Activated naive CD8-positive, alpha-beta T cell treated with anti-CD3 and anti-CD28 coated beads for 36 hours (primary cell): ENCODE measurements around the gene TNS2. TPM values are rescaled to one million over a fixed set of nuclear protein-coding genes. Genes with fewer than 3 reads are reported as not detected.

Experiments used
- DNase-seq: peaks from one replicate; pipeline ENCODE4 v3.0.0; 2021
- H3K27ac Mint-ChIP-seq: one replicate; pipeline ENCODE4 v1.8.0; 2022; ENCODE audit warnings: mild to moderate bottlenecking, moderate library complexity, mixed read lengths
- H3K27me3 Mint-ChIP-seq: one replicate; pipeline ENCODE4 v1.8.0; 2022; ENCODE audit warnings: mild to moderate bottlenecking, mixed read lengths
- H3K36me3 Mint-ChIP-seq: one replicate; pipeline ENCODE4 v1.8.0; 2021; ENCODE audit warnings: mild to moderate bottlenecking, mixed read lengths
- H3K4me1 Mint-ChIP-seq: one replicate; pipeline ENCODE4 v1.8.0; 2021; ENCODE audit warnings: mixed read lengths
- H3K4me3 Mint-ChIP-seq: one replicate; pipeline ENCODE4 v1.8.0; 2022; ENCODE audit warnings: mild to moderate bottlenecking, moderate library complexity, mixed read lengths
- H3K9me3 Mint-ChIP-seq: one replicate; pipeline ENCODE4 v1.8.0; 2022; ENCODE audit warnings: mixed read lengths
- total RNA-seq, 2 experiments: library from RNA; stranded (reverse); gene quantifications; one replicate each; pipeline ENCODE4 v1.2.3, GENCODE V29; 2021

The TNS2 gene
- total RNA-seq, 2 experiments from 2014 or later, result 1.5 to 2.6 TPM

- no peak overlapping the region for H3K4me3 Mint-ChIP-seq
- no peak overlapping the region for H3K27ac Mint-ChIP-seq
- no peak for DNase-seq
- H3K9me3 Mint-ChIP-seq, result no peaks in the 10 kb centered on the region
- H3K36me3 Mint-ChIP-seq, result peaks cover 3% of the 10 kb centered on the region
- peaks cover under 1% of the 10 kb centered on the region for H3K4me1 Mint-ChIP-seq
- no peaks in the 10 kb centered on the region for H3K27me3 Mint-ChIP-seq
Measured at GRCh38 chr12:53060721-53061276, 10.9 kb downstream of the TNS2 start.

DNA sequence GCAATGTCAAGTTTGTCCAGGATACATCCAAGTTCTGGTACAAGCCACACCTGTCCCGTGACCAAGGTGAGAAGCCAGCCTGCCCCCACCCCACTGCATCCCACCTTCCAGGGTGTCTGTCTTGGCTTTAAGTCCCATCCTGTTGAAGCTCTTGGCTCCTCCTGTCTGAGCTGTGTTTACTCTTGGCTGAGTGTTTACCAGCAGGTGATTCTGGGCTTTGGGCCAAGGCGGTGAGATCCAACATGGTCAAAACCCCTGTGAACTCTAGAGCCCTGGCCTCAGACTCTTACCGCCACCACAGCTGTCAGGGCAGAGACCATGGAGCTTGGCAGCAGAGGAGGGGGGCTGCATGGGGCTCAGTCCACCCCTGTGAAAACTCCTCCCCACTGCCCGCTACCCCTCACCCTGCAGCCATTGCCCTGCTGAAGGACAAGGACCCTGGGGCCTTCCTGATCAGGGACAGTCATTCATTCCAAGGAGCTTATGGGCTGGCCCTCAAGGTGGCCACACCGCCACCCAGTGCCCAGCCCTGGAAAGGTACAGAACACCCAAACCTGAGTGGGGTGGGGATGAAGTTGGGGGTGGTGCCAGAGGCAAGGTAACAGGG, 11.6 kb downstream of the TNS2 start:
- Mint-ChIP-seq H3K27ac (no peak overlapping the region), H3K36me3 (peaks cover 10% of the 10 kb centered on the region), H3K27me3 (no peaks in the 10 kb centered on the region), H3K4me1 (peaks cover 3% of the 10 kb centered on the region), H3K4me3 (no peak overlapping the region), H3K9me3 (no peaks in the 10 kb centered on the region)
- DNase-seq, result no peak

DNA sequence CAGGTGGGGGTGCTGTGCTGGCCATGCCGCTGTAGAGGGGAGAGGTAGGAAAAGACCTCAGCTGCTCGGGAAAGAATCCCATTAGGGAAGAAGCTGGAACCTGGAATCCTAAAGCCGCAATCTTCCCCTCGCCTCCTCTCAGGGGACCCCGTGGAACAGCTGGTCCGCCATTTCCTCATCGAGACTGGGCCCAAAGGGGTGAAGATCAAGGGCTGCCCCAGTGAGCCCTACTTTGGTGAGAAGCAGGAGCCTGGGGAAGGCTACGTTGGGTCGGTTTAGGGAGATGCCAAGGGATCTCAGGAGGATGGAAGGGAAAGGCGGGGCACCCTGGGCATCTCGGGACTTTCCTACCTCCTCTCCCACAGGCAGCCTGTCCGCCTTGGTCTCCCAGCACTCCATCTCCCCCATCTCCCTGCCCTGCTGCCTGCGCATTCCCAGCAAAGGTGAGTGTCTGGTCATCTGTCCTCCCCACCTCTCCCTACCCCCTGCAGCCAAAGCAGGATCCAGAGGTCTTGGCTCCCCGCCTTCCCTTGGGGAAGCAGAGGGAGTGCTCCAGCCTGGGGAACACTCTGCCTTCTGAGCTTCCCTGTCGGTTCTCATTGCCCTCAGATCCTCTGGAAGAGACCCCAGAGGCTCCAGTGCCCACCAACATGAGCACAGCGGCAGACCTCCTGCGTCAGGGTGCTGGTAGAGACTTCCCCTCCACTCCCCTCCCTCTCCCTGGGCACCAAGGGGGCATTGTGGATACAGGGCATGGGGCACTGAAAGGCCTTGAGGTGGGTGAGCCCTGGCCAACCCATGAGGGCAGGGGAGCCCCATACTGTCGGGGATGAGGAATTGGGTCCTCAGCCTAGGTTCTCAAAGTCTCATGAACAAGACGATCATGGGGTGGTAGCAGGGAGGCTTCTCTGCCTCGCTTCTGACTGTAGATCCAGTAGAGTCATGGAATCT, 12.4 kb downstream of the TNS2 start:
- H3K36me3 Mint-ChIP-seq, result peaks cover 12% of the 10 kb centered on the region
- peaks cover 3% of the 10 kb centered on the region for H3K4me1 Mint-ChIP-seq
- no peak overlapping the region for H3K27ac Mint-ChIP-seq
- no peak for DNase-seq
- H3K27me3 Mint-ChIP-seq, result no peaks in the 10 kb centered on the region
- no peak overlapping the region for H3K4me3 Mint-ChIP-seq
- H3K9me3 Mint-ChIP-seq, result no peaks in the 10 kb centered on the region

DNA sequence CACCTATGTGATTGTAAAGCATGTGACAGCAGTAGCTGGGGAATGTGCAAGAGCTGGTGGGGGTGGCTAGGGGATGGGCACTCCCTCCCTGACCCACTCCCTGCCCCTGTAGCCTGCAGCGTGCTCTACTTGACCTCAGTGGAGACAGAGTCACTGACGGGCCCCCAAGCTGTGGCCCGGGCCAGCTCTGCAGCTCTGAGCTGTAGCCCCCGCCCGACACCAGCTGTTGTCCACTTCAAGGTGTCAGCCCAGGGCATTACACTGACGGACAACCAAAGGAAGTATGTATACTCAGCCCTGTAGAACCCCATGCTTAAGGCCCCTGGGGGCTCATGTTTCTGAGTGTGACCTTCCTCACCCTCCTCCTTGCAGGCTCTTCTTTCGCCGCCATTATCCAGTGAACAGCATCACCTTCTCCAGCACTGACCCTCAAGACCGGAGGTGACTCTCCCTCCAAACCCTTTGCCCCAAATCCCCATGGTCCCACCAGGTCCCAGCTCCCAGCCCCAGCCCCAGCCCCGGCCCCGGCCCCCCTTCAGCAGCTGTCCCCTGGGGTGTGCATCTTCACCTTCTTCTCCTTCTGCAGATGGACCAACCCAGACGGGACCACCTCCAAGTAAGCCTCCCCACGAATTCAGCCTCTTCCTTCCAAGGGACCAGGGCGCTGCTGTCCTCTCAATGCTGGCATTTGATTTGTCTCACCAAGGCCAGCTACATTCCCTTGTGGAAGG, 13.3 kb downstream of the TNS2 start:
- peaks cover 12% of the 10 kb centered on the region for H3K36me3 Mint-ChIP-seq
- H3K27ac Mint-ChIP-seq, result no peak overlapping the region
- no peak overlapping the region for H3K4me3 Mint-ChIP-seq
- H3K4me1 Mint-ChIP-seq, result peaks cover 3% of the 10 kb centered on the region
- H3K27me3 Mint-ChIP-seq, result no peaks in the 10 kb centered on the region
- DNase-seq, result no peak
- no peaks in the 10 kb centered on the region for H3K9me3 Mint-ChIP-seq

- Mint-ChIP-seq H3K27me3 (no peaks in the 10 kb centered on the region), H3K4me1 (peaks cover 3% of the 10 kb centered on the region), H3K9me3 (no peaks in the 10 kb centered on the region), H3K4me3 (no peak overlapping the region), H3K36me3 (peaks cover 12% of the 10 kb centered on the region), H3K27ac (no peak overlapping the region)
- no peak for DNase-seq
Measured at GRCh38 chr12:53063708-53064612, 14.1 kb downstream of the TNS2 start.

GRCh38 chr12:53064613-53065436, 15.0 kb downstream of the TNS2 start:
- no peak for DNase-seq
- H3K9me3 Mint-ChIP-seq, result no peaks in the 10 kb centered on the region
- H3K4me3 Mint-ChIP-seq, result no peak overlapping the region
- no peaks in the 10 kb centered on the region for H3K27me3 Mint-ChIP-seq
- no peak overlapping the region for H3K27ac Mint-ChIP-seq
- peaks cover 3% of the 10 kb centered on the region for H3K4me1 Mint-ChIP-seq
- peaks cover 12% of the 10 kb centered on the region for H3K36me3 Mint-ChIP-seq

DNA sequence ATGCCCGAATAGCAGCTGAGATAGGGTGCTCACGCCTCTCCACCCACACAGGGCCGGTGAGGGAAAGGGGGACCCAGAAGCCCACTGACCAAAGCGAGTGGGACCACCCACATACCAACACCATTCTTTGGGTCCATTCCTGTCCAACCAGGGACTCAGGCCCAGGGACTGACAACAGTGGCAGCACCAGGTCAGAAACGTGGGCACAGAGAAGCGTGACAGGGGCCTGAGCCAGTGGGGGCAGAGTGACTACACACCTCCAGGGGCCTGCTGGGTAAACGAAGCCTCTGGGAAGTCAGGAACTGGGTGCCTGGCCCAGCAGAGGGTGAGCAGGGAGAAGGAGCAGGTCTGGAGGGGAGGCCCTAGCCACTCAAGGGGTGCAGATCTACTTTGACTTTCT, 15.6 kb downstream of the TNS2 start:
- H3K27ac Mint-ChIP-seq, result no peak overlapping the region
- DNase-seq, result no peak
- H3K4me3 Mint-ChIP-seq, result no peak overlapping the region
- peaks cover 3% of the 10 kb centered on the region for H3K4me1 Mint-ChIP-seq
- H3K9me3 Mint-ChIP-seq, result no peaks in the 10 kb centered on the region
- H3K36me3 Mint-ChIP-seq, result peaks cover 16% of the 10 kb centered on the region
- H3K27me3 Mint-ChIP-seq, result no peaks in the 10 kb centered on the region

- peaks cover 3% of the 10 kb centered on the region for H3K4me1 Mint-ChIP-seq
- peak overlapping the region; percentile 38 for H3K27ac Mint-ChIP-seq
- H3K4me3 Mint-ChIP-seq, result no peak overlapping the region
- peak; percentile 57 for DNase-seq
- no peaks in the 10 kb centered on the region for H3K9me3 Mint-ChIP-seq
- H3K36me3 Mint-ChIP-seq, result peaks cover 18% of the 10 kb centered on the region
- H3K27me3 Mint-ChIP-seq, result no peaks in the 10 kb centered on the region
Measured at GRCh38 chr12:53065975-53066931, 16.4 kb downstream of the TNS2 start.

GRCh38 chr12:53067074-53067992, 17.5 kb downstream of the TNS2 start:
- DNase-seq, result no peak
- Mint-ChIP-seq H3K4me1 (peaks cover 5% of the 10 kb centered on the region), H3K36me3 (peaks cover 18% of the 10 kb centered on the region), H3K4me3 (no peak overlapping the region), H3K27me3 (no peaks in the 10 kb centered on the region), H3K27ac (no peak overlapping the region), H3K9me3 (no peaks in the 10 kb centered on the region)

DNA sequence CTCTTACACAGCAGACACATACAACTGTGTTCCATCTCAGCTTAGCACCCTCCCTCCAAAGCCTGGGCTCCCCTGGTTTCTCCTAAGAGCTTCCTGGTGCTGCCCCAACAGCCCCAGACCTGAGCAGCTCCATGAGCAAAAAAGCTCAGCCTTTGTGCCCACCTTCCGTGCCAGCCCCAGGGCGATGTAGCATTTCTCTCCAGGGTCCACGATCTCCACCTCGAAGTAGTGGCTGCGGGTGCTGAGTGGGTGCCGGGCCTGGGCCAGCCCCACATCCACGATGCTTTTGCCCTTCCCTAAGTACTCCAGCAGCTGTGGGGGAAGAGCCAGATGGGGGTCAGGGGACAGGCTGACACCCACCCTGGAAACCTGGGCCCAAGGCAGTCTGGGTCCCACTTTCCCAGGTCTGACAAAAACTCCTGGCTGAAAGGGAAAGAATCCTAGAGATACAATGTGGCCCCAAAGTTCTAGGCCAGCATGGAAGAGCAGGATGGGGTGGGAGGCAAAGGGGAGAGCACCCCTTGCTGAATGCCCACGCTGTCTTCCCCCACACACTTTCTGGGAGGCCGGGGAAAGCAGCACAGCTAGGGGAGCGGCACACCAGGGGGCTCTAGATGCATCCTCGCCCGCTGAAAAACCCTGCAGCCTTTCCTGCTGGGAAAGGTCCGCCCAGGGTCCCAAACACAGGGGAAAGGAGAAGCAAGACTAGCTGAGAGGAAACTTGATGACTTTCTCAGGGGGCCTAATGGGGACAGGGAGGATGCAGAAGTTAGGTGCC, 18.3 kb downstream of the TNS2 start:
- H3K4me3 Mint-ChIP-seq, result no peak overlapping the region
- H3K36me3 Mint-ChIP-seq, result peaks cover 22% of the 10 kb centered on the region
- H3K9me3 Mint-ChIP-seq, result no peaks in the 10 kb centered on the region
- H3K4me1 Mint-ChIP-seq, result peaks cover 9% of the 10 kb centered on the region
- no peaks in the 10 kb centered on the region for H3K27me3 Mint-ChIP-seq
- H3K27ac Mint-ChIP-seq, result peak overlapping the region; percentile 27
- no peak for DNase-seq

- DNase-seq, result no peak
- peaks cover 22% of the 10 kb centered on the region for H3K36me3 Mint-ChIP-seq
- no peak overlapping the region for H3K4me3 Mint-ChIP-seq
- peaks cover 10% of the 10 kb centered on the region for H3K4me1 Mint-ChIP-seq
- H3K27ac Mint-ChIP-seq, result peak overlapping the region; percentile 27
- no peaks in the 10 kb centered on the region for H3K9me3 Mint-ChIP-seq
- H3K27me3 Mint-ChIP-seq, result no peaks in the 10 kb centered on the region
Measured at GRCh38 chr12:53068811-53069585, 19.1 kb downstream of the TNS2 start.
